Ishikawa (cell line): Measurements from ENCODE around the gene GABPB2.

Source experiments
- CEBPB ChIP-seq: IDR thresholded peaks from 2 replicates; pipeline ENCODE4 v1.6.1; 2012
- CREB1 ChIP-seq: IDR thresholded peaks from 2 replicates; pipeline ENCODE4 v1.6.1; 2012; ENCODE audit warnings: low read depth
- EGR1 ChIP-seq: IDR thresholded peaks from 2 replicates; pipeline ENCODE4 v1.6.1; 2012
- EP300 ChIP-seq: IDR thresholded peaks from 2 replicates; pipeline ENCODE4 v1.6.1; 2012; ENCODE audit warnings: borderline replicate concordance
- FOXM1 ChIP-seq: IDR thresholded peaks from 2 replicates; pipeline ENCODE4 v1.6.1; 2012; ENCODE audit warnings: low read depth, borderline replicate concordance
- MAX ChIP-seq: IDR thresholded peaks from 2 replicates; pipeline ENCODE4 v1.6.1; 2012
- NFIC ChIP-seq: IDR thresholded peaks from 2 replicates; pipeline ENCODE4 v1.6.1; 2012
- RAD21 ChIP-seq: IDR thresholded peaks from 2 replicates; pipeline ENCODE4 v1.6.1; 2012; ENCODE audit warnings: low read depth
- REST ChIP-seq: IDR thresholded peaks from 2 replicates; pipeline ENCODE4 v1.6.1; 2012; ENCODE audit warnings: low read depth, mild to moderate bottlenecking
- TAF1 ChIP-seq: IDR thresholded peaks from 2 replicates; pipeline ENCODE4 v1.6.1; 2012; ENCODE audit warnings: low read depth, mild to moderate bottlenecking
- TCF12 ChIP-seq: IDR thresholded peaks from 2 replicates; pipeline ENCODE4 v1.6.1; 2012; ENCODE audit warnings: low read depth
- TEAD4 ChIP-seq: IDR thresholded peaks from 2 replicates; pipeline ENCODE4 v1.6.1; 2012
- USF1 ChIP-seq: IDR thresholded peaks from 2 replicates; pipeline ENCODE4 v1.6.1; 2012
- YY1 ChIP-seq: IDR thresholded peaks from 2 replicates; pipeline ENCODE4 v1.6.1; 2012; ENCODE audit warnings: low read depth
- ZBTB7A ChIP-seq: IDR thresholded peaks from 2 replicates; pipeline ENCODE4 v1.6.1; 2012; ENCODE audit warnings: low read depth

GABPB2 gene

GRCh38 chr1:151070474-151071276 lies at the start of gene GABPB2:
GABPB2 (plus strand) TSS chr1:151070761; CDS start chr1:151088190, 17,429 bp downstream.
- TF ChIP-seq EP300 (peak; percentile 24; the same call in 1 of the 2 replicates), FOXM1 (0 out of 2 replicates have a peak, but pooled peaks have one; percentile 54), ZBTB7A (peak; percentile 92), USF1 (peak; percentile 31; the same call in 1 of the 2 replicates), MAX (peak; percentile 89), TAF1 (peak; percentile 79), TCF12 (peak; percentile 74), REST (no peak; the same call in 1 of the 2 replicates), TEAD4 (peak; percentile 70; the same call in 1 of the 2 replicates), RAD21 (peak; percentile 49; the same call in 1 of the 2 replicates), YY1 (peak; percentile 95), CREB1 (peak; percentile 85), EGR1 (no peak; the same call in 1 of the 2 replicates), CEBPB (no peak), NFIC (peak; percentile 32; the same call in 1 of the 2 replicates)

GRCh38 chr1:151024540-151025146 lies 45.9 kb upstream of the GABPB2 start:
- 0 out of 2 replicates have a peak, but pooled peaks have one; percentile 17 for TF ChIP-seq YY1
- TF ChIP-seq RAD21, result peak; percentile 85
- no peak for TF ChIP-seq REST

GRCh38 chr1:151026460-151026859 lies 44.1 kb upstream of the GABPB2 start:
- no peak for TF ChIP-seq TEAD4
- TF ChIP-seq CEBPB, result no peak
- no peak for TF ChIP-seq REST
- TF ChIP-seq TAF1, result no peak
- no peak for TF ChIP-seq EP300
- TF ChIP-seq FOXM1, result no peak
- TF ChIP-seq TCF12, result no peak
- TF ChIP-seq CREB1, result no peak
- TF ChIP-seq NFIC, result no peak
- TF ChIP-seq RAD21, result no peak
- no peak for TF ChIP-seq ZBTB7A
- no peak for TF ChIP-seq MAX
- TF ChIP-seq EGR1, result no peak
- no peak for TF ChIP-seq YY1

GRCh38 chr1:151032164-151032563 lies 38.4 kb upstream of the GABPB2 start:
- TF ChIP-seq ZBTB7A, result no peak
- no peak for TF ChIP-seq CEBPB
- TF ChIP-seq CREB1, result no peak
- no peak for TF ChIP-seq NFIC
- no peak for TF ChIP-seq USF1
- no peak for TF ChIP-seq YY1
- TF ChIP-seq MAX, result no peak
- no peak for TF ChIP-seq FOXM1
- no peak for TF ChIP-seq EP300
- TF ChIP-seq TAF1, result no peak
- no peak for TF ChIP-seq REST
- TF ChIP-seq EGR1, result no peak
- no peak for TF ChIP-seq TCF12
